ENCODE results near the gene E4F1.

Gene E4F1

DNA sequence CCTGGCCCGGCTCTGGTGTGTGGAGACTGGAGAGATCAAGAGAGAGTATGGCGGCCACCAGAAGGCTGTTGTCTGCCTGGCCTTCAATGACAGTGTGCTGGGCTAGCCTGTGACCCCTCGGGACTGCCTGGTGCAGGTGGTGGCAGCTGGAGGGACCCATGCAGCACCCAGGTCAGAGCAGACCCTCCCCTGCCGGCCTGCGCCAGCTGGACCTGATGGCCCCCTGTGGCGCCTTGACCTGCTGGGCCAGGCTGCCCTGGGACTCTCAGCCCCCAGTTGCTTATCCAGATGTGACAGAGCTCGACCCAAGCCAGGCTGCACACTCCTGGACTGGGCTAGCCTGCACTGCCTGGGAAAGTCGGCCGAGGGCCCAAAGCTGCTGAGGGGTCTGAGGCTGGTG, 14.6 kb upstream of the E4F1 start:
- H3K4me2 ChIP-seq (ENCODE audit: low read length), result no peak overlapping the region
- peaks cover 7% of the 10 kb centered on the region; the same call in 1 of the 2 replicates for H3F3A ChIP-seq (ENCODE audit: control insufficient read depth, insufficient read depth)
- H3K36me3 ChIP-seq (ENCODE audit: control insufficient read depth, low read length), result peaks cover 64% of the 10 kb centered on the region
- H4K20me1 ChIP-seq (ENCODE audit: control insufficient read depth, insufficient read depth, low read depth, low read length), result peaks cover 9% of the 10 kb centered on the region
- no peak overlapping the region for H3K27ac ChIP-seq (ENCODE audit: low read depth, low read length)
- H3K9me2 ChIP-seq (replicated peaks; ENCODE audit: control insufficient read depth, low read length), result no peaks in the 10 kb centered on the region
- no peaks in the 10 kb centered on the region for H3K9me3 ChIP-seq (ENCODE audit: control insufficient read depth, insufficient read depth, low read length)
- TF ChIP-seq EZH2phosphoT487 (IDR thresholded peaks at IDR 0.05; ENCODE audit: borderline replicate concordance, low read length), result no peak
- TF ChIP-seq CTCF (IDR thresholded peaks at IDR 0.05; ENCODE audit: low read depth, low read length, poor library complexity, severe bottlenecking), result no peak
- no peak overlapping the region for H3K4me3 ChIP-seq (ENCODE audit: low read length)
- no peaks in the 10 kb centered on the region for H3K27me3 ChIP-seq (ENCODE audit: control insufficient read depth, low read length)
- peaks cover 46% of the 10 kb centered on the region for H3K79me2 ChIP-seq (ENCODE audit: control insufficient read depth, low read length)
- peaks cover 36% of the 10 kb centered on the region for H3K4me1 ChIP-seq (ENCODE audit: control insufficient read depth, low read length)

GRCh38 chr16:2209258-2210008, 14.0 kb upstream of the E4F1 start:
- Histone ChIP-seq H3F3A (ENCODE audit: control insufficient read depth, insufficient read depth) (peaks cover 7% of the 10 kb centered on the region; the same call in 1 of the 2 replicates), H3K27ac (ENCODE audit: low read depth, low read length) (no peak overlapping the region), H3K9me3 (ENCODE audit: control insufficient read depth, insufficient read depth, low read length) (no peaks in the 10 kb centered on the region), H3K36me3 (ENCODE audit: control insufficient read depth, low read length) (peaks cover 64% of the 10 kb centered on the region), H3K4me2 (ENCODE audit: low read length) (no peak overlapping the region), H3K4me3 (ENCODE audit: low read length) (no peak overlapping the region), H3K9me2 (replicated peaks; ENCODE audit: control insufficient read depth, low read length) (no peaks in the 10 kb centered on the region), H3K79me2 (ENCODE audit: control insufficient read depth, low read length) (peaks cover 53% of the 10 kb centered on the region), H4K20me1 (ENCODE audit: control insufficient read depth, insufficient read depth, low read depth, low read length) (peaks cover 9% of the 10 kb centered on the region), H3K27me3 (ENCODE audit: control insufficient read depth, low read length) (no peaks in the 10 kb centered on the region), H3K4me1 (ENCODE audit: control insufficient read depth, low read length) (peaks cover 34% of the 10 kb centered on the region)
- TF ChIP-seq CTCF (IDR thresholded peaks at IDR 0.05; ENCODE audit: low read depth, low read length, poor library complexity, severe bottlenecking) (no peak), EZH2phosphoT487 (IDR thresholded peaks at IDR 0.05; ENCODE audit: borderline replicate concordance, low read length) (no peak)

GRCh38 chr16:2210009-2210332, 13.4 kb upstream of the E4F1 start:
- Histone ChIP-seq H3K4me2 (ENCODE audit: low read length) (no peak overlapping the region), H3K36me3 (ENCODE audit: control insufficient read depth, low read length) (peaks cover 64% of the 10 kb centered on the region), H3F3A (ENCODE audit: control insufficient read depth, insufficient read depth) (peaks cover 7% of the 10 kb centered on the region; the same call in 1 of the 2 replicates), H3K9me3 (ENCODE audit: control insufficient read depth, insufficient read depth, low read length) (no peaks in the 10 kb centered on the region), H3K27ac (ENCODE audit: low read depth, low read length) (no peak overlapping the region), H3K79me2 (ENCODE audit: control insufficient read depth, low read length) (peaks cover 55% of the 10 kb centered on the region), H3K4me1 (ENCODE audit: control insufficient read depth, low read length) (peaks cover 29% of the 10 kb centered on the region), H4K20me1 (ENCODE audit: control insufficient read depth, insufficient read depth, low read depth, low read length) (peaks cover 9% of the 10 kb centered on the region), H3K4me3 (ENCODE audit: low read length) (no peak overlapping the region), H3K27me3 (ENCODE audit: control insufficient read depth, low read length) (no peaks in the 10 kb centered on the region), H3K9me2 (replicated peaks; ENCODE audit: control insufficient read depth, low read length) (no peaks in the 10 kb centered on the region)
- TF ChIP-seq CTCF (IDR thresholded peaks at IDR 0.05; ENCODE audit: low read depth, low read length, poor library complexity, severe bottlenecking) (no peak), EZH2phosphoT487 (IDR thresholded peaks at IDR 0.05; ENCODE audit: borderline replicate concordance, low read length) (no peak)
